IgD-negative memory B cell (primary cell): ENCODE results near the gene GGTLC1. TPM values are rescaled to one million over a fixed set of nuclear protein-coding genes. Genes with fewer than 3 reads are reported as not detected.

ENCODE experiments used
- H3K27ac Mint-ChIP-seq, 3 donors: one replicate each; pipeline ENCODE4 v1.8.0; 2020 to 2022; ENCODE audit warnings: mild to moderate bottlenecking in 3 of 3, mixed read lengths in 3 of 3, moderate library complexity in 1 of 3
- H3K27me3 Mint-ChIP-seq: one replicate; pipeline ENCODE4 v1.8.0; 2021; ENCODE audit warnings: mixed read lengths
- H3K36me3 Mint-ChIP-seq: one replicate; pipeline ENCODE4 v1.8.0; 2020; ENCODE audit warnings: mild to moderate bottlenecking, mixed read lengths
- H3K4me1 Mint-ChIP-seq, 3 donors: one replicate each; pipeline ENCODE4 v1.8.0; 2020 to 2022; ENCODE audit warnings: mixed read lengths in 3 of 3, mild to moderate bottlenecking in 1 of 3
- H3K4me3 Mint-ChIP-seq, 4 donors: one replicate each; pipeline ENCODE4 v1.8.0; 2020 to 2022; ENCODE audit warnings: mild to moderate bottlenecking in 4 of 4, mixed read lengths in 4 of 4, moderate library complexity in 3 of 4
- H3K9me3 Mint-ChIP-seq, 3 donors: one replicate each; pipeline ENCODE4 v1.8.0; 2020 to 2021; ENCODE audit warnings: mixed read lengths in 3 of 3, mild to moderate bottlenecking in 1 of 3
- polyA plus RNA-seq: library from polyadenylated mRNA; unstranded; fragments of 300-500 nt; fragmentation: Illumina TruSeq; gene quantifications from one replicate; pipeline ENCODE4 v1.2.3, GENCODE V29; 2021

Gene GGTLC1
- polyA plus RNA-seq, 1 donor from 2014 or later = not detected

DNA sequence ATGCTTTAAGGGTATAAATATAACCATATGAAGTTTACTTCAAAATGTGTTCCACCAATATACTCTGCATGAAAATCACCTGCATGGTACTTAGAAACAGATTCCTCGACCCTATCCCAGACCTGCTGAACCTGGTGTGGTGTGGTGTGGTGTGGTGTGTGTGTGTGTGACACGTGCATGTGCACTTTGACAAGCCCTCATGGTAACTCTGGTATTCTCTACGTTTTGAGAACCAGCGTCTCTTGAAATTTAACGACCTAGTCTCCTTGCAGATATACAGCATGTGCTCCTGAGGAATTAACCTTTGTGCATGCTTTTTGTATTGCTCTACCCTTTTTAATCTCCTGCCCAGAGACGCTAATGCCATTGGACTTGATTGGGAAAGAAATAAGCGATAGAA, 29.5 kb downstream of the GGTLC1 start:
- peaks cover 0 to 4% (median 0%) of the 10 kb centered on the region in 3 donors for H3K9me3 Mint-ChIP-seq
- H3K4me1 Mint-ChIP-seq = no peaks in the 10 kb centered on the region
- H3K4me3 Mint-ChIP-seq = no peak overlapping the region

DNA sequence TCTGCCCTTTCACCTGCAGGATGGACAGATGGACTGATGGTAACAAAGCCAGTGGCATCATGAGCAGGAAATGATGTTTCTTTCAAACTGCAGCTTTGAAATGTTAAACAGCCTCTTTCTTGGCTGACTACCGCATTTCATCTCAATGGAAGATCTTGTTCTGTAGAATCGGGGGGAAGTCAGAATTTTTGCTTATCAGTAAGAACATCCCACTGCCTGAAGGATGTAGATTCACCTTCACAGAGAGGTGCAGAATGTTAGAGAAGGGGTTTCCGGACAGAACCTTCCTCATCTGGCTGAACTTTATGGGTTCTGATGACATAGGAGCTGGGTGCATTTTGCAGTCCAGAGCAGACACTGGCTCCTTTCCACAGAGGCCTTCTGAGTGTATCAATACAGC, 32.7 kb downstream of the GGTLC1 start:
- H3K36me3 Mint-ChIP-seq = no peaks in the 10 kb centered on the region
- no peak overlapping the region for H3K4me3 Mint-ChIP-seq
- H3K9me3 Mint-ChIP-seq = no peaks in the 10 kb centered on the region
- H3K4me1 Mint-ChIP-seq = no peaks in the 10 kb centered on the region
- peaks cover 2% of the 10 kb centered on the region for H3K27me3 Mint-ChIP-seq
- H3K27ac Mint-ChIP-seq = no peak overlapping the region

More for the DNA sequence above, 29.5 kb downstream of the GGTLC1 start:
- no peaks in the 10 kb centered on the region for H3K36me3 Mint-ChIP-seq
- no peak overlapping the region for H3K27ac Mint-ChIP-seq
- H3K27me3 Mint-ChIP-seq = peaks cover 2% of the 10 kb centered on the region

- H3K4me1 Mint-ChIP-seq = no peaks in the 10 kb centered on the region
- peaks cover 3% of the 10 kb centered on the region for H3K27me3 Mint-ChIP-seq
- H3K9me3 Mint-ChIP-seq = no peaks in the 10 kb centered on the region
- no peak overlapping the region for H3K27ac Mint-ChIP-seq
- H3K36me3 Mint-ChIP-seq = no peaks in the 10 kb centered on the region
- no peak overlapping the region for H3K4me3 Mint-ChIP-seq
Observed at GRCh38 chr20:23954008-23954745, 34.4 kb downstream of the GGTLC1 start.

DNA sequence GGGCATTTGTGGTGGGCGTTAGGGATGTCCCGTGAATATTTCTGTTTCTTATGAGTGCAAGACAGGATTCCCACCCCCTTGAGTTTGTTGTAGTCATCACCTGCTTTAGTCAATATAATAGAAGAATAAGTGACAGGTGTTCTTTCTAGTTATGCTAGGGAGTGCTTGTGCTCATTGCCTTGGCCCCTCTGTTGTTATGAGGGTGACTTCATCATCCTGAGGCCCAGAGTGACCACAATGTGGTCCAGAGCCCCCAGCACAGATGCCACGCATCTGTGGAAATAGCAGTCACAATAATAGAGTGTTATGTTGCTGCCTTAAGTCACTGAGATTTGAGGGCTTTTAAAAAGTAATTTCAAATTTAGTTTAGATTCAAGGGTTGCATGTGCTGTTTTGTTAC, 42.4 kb downstream of the GGTLC1 start:
- Mint-ChIP-seq H3K27me3 (peaks cover 2% of the 10 kb centered on the region), H3K4me1 (no peaks in the 10 kb centered on the region), H3K36me3 (no peaks in the 10 kb centered on the region), H3K27ac (no peak overlapping the region), H3K4me3 (no peak overlapping the region), H3K9me3 (no peaks in the 10 kb centered on the region)

- no peaks in the 10 kb centered on the region for H3K27me3 Mint-ChIP-seq
- no peak overlapping the region for H3K27ac Mint-ChIP-seq
- H3K9me3 Mint-ChIP-seq = no peaks in the 10 kb centered on the region
- no peaks in the 10 kb centered on the region for H3K36me3 Mint-ChIP-seq
- H3K4me3 Mint-ChIP-seq = no peak overlapping the region
- no peaks in the 10 kb centered on the region for H3K4me1 Mint-ChIP-seq
Observed at GRCh38 chr20:23943304-23943703, 45.3 kb downstream of the GGTLC1 start.

GRCh38 chr20:23939641-23940040, 48.9 kb downstream of the GGTLC1 start:
- Mint-ChIP-seq H3K9me3 (no peaks in the 10 kb centered on the region), H3K36me3 (no peaks in the 10 kb centered on the region), H3K27me3 (no peaks in the 10 kb centered on the region), H3K27ac (no peak overlapping the region), H3K4me1 (peaks cover 0 to 2% (median 0%) of the 10 kb centered on the region in 3 donors), H3K4me3 (no peak overlapping the region)

DNA sequence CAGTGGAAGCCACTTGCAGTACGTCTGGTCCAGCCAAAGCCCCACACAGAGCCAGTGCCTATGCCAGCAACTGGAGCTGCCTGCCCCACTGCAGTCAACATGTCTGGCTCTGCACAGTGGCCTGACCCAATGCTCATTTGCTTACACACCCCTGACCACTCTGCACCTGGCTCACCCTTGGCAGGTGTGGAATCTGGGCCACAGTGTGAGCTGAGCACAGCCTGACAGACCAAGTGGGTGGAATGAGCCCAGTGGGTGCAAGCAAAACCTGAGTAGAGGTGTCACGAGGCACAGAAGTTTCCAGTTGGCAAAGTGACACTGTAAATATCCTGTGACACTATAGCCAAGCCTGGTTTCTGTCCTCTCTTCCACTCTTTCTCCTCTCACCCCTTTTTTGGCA, 49.5 kb downstream of the GGTLC1 start:
- no peak overlapping the region for H3K27ac Mint-ChIP-seq
- H3K9me3 Mint-ChIP-seq = no peaks in the 10 kb centered on the region
- H3K27me3 Mint-ChIP-seq = no peaks in the 10 kb centered on the region
- no peak overlapping the region for H3K4me3 Mint-ChIP-seq
- peaks cover 0 to 2% (median 0%) of the 10 kb centered on the region in 3 donors for H3K4me1 Mint-ChIP-seq
- no peaks in the 10 kb centered on the region for H3K36me3 Mint-ChIP-seq

DNA sequence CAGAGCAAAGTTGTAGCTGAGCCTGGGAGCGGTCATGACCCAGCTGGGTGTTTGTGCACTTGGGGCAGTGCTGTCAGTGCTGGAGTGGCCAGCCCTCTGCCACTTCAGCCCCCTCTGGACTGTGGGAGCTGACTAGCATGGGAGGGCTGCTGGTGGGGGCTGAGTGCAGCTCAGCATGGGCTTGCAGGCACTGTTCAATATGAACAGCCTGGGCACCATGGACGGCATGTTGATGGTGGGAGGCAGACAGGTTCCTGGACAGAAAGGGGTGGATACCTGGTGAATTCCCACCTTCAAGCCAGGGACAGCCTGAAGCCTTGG, 50.5 kb downstream of the GGTLC1 start:
- Mint-ChIP-seq H3K27me3 (no peaks in the 10 kb centered on the region), H3K27ac (no peak overlapping the region), H3K4me1 (peaks cover 0 to 2% (median 0%) of the 10 kb centered on the region in 3 donors), H3K4me3 (no peak overlapping the region), H3K9me3 (no peaks in the 10 kb centered on the region), H3K36me3 (no peaks in the 10 kb centered on the region)

- no peak overlapping the region for H3K4me3 Mint-ChIP-seq
- no peaks in the 10 kb centered on the region for H3K9me3 Mint-ChIP-seq
- H3K36me3 Mint-ChIP-seq = no peaks in the 10 kb centered on the region
- no peaks in the 10 kb centered on the region for H3K27me3 Mint-ChIP-seq
- H3K27ac Mint-ChIP-seq = no peak overlapping the region
- H3K4me1 Mint-ChIP-seq = peaks cover 0 to 2% (median 0%) of the 10 kb centered on the region in 3 donors
Observed at GRCh38 chr20:23937303-23938117, 51.1 kb downstream of the GGTLC1 start.

Other genes with a start within 250 kb of the GGTLC1 start
- not detected for gene CST1, start 237.8 kb downstream of the GGTLC1 start, polyA plus RNA-seq
- not detected for gene CST2, start 162.1 kb downstream of the GGTLC1 start, polyA plus RNA-seq
- gene CST5, start 109.0 kb downstream of the GGTLC1 start, polyA plus RNA-seq = not detected